HepG2 (cell line): ENCODE results near the gene CRYM. TPM values are rescaled to one million over a fixed set of nuclear protein-coding genes. Genes with fewer than 3 reads are reported as not detected.

Experiments used
- CBX5 ChIP-seq: sonication (generic); formaldehyde crosslinking; IDR thresholded peaks from 2 replicates; pipeline ENCODE4 v1.4.0; 2020; ENCODE audit warnings: missing genetic modification reagents, borderline replicate concordance
- ISL2 ChIP-seq: sonication (generic); formaldehyde crosslinking; IDR thresholded peaks from 2 replicates; pipeline ENCODE4 v1.5.0; 2020; ENCODE audit warnings: missing genetic modification reagents
- PHB2 ChIP-seq: fragments of 450-650 bp; IDR thresholded peaks from 2 replicates; pipeline ENCODE4 v1.6.1; 2018; ENCODE audit not compliant: partially characterized antibody
- POLR2AphosphoS2 ChIP-seq: IDR thresholded peaks from 2 replicates; pipeline ENCODE4 v1.6.1; 2011; ENCODE audit warnings: low read depth, low read length, improper control_type of control experiment
- SOX13 ChIP-seq, 3 experiments: fragments of 450-650 bp in 1 of 3; sonication (generic) in 1 of 3; formaldehyde crosslinking in 1 of 3; IDR thresholded peaks in 2 of 3; conservative IDR thresholded peaks in 1 of 3; 2 replicates each; pipeline versions ENCODE4 v1.5.0 to v1.6.1; 2016 to 2020; ENCODE audit warnings: antibody characterized with exemption in 1 of 3, mild to moderate bottlenecking in 1 of 3, missing compliant biosample characterization in 1 of 3, missing genetic modification reagents in 1 of 3, moderate library complexity in 1 of 3
- ZFP41 ChIP-seq: sonication (generic); formaldehyde crosslinking; IDR thresholded peaks from 2 replicates; pipeline ENCODE4 v1.4.0; 2020; ENCODE audit warnings: mild to moderate bottlenecking, missing genetic modification reagents, borderline replicate concordance
- ZNF329 ChIP-seq: sonication (generic); formaldehyde crosslinking; IDR thresholded peaks from 2 replicates; pipeline ENCODE4 v1.9.0; 2021; ENCODE audit warnings: low read depth, mild to moderate bottlenecking, missing genetic modification reagents
- ZNF430 ChIP-seq: sonication (generic); formaldehyde crosslinking; IDR thresholded peaks from 2 replicates; pipeline ENCODE4 v1.9.0; 2021; ENCODE audit warnings: mild to moderate bottlenecking, missing genetic modification reagents
- ZNF775 ChIP-seq: sonication (generic); formaldehyde crosslinking; IDR thresholded peaks from 2 replicates; pipeline ENCODE4 v1.4.0; 2020; ENCODE audit warnings: missing genetic modification reagents, mild to moderate bottlenecking, moderate library complexity, borderline replicate concordance
- polyA plus RNA-seq, 8 experiments: library from polyadenylated mRNA; depleted of rRNA in 3 of 8; stranded (reverse) in 7 of 8; unstranded in 1 of 8; fragments of >200 nt; fragmentation: Illumina TruSeq in 4 of 8; extraction: Trizol in 4 of 8; gene quantifications; 2 replicates each; pipeline versions ENCODE4 v1.2.1 to v1.2.3, GENCODE V29; 2011 to 2016; ENCODE audit warnings: low read depth in 4 of 8, missing spikeins in 1 of 8, mixed read lengths in 1 of 8; ENCODE audit not compliant: insufficient read depth in 1 of 8
- total RNA-seq, 5 experiments: library from RNA; depleted of rRNA; stranded (reverse); fragments of >200 nt; fragmentation: Illumina TruSeq; extraction: Trizol; gene quantifications; 2 replicates each; pipeline ENCODE4 v1.2.3, GENCODE V29; 2016; ENCODE audit warnings: low read depth in 1 of 5
- TF ChIP-seq, protein P1 (sequence below): IDR thresholded peaks from 2 replicates; pipeline ENCODE4 v1.6.1; 2016; ENCODE audit warnings: low read depth, control low read depth
- TF ChIP-seq, protein P2 (sequence below): sonication (generic); formaldehyde crosslinking; IDR thresholded peaks from 2 replicates; pipeline ENCODE4 v1.5.1; 2020; ENCODE audit warnings: missing genetic modification reagents, mild to moderate bottlenecking, borderline replicate concordance
- TF ChIP-seq, protein P3 (sequence below): sonication (generic); formaldehyde crosslinking; IDR thresholded peaks from 2 replicates; pipeline ENCODE4 v1.4.0; 2020; ENCODE audit warnings: mild to moderate bottlenecking, missing genetic modification reagents, borderline replicate concordance
- TF ChIP-seq, protein P4 (sequence below): sonication (generic); formaldehyde crosslinking; IDR thresholded peaks from 2 replicates; pipeline ENCODE4 v1.5.1; 2020; ENCODE audit warnings: missing genetic modification reagents, mild to moderate bottlenecking, borderline replicate concordance
- TF ChIP-seq, protein P5 (sequence below): IDR thresholded peaks from 2 replicates; pipeline ENCODE4 v1.6.1; 2016

Gene CRYM
- total and polyA plus RNA-seq, 2 of the 13 experiments (the other 11 are each of a cell fraction or from before 2014, with no cell fraction given): 1.9 to 2.2 TPM

DNA sequence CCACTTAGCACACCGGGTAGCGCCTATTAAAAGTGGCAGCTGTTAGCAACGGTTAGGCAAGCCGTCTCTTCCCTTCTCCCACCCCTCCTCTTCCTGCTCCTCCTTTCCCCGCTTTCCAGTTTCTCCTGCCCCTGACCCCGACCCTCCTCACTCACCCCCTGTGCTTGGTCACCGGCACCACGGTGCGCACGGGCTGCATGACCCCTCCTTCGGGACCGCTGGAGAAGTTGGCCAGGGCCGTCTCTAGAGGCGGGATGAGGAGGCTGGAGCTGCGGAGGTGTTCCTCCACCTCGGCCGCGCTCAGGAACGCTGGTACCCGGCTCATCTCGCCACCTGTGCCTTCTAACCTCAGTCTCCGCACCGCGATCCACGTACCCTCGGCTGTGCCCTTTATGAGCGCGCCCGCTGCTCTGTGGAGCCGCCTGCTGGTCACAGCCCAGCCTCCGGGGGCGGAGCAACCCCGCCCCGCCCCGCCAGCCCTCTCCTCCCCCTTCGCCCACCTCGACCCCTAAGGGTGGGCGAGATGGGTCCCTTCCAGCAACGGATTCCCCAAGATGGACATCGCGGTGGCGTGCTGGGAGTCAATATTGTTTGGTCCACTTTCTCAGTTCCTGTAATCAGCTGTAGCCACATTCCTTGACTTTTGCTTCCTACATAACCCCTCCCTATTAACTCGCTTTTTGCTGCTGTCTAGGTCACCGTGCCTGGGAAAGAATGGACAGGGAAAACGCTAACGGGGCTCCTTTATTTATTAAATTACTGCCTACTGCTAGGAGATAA, at the start of gene CRYM (continued):
- TF ChIP-seq ZNF775 (CRISPR knock-in tag): peak; percentile 70; the same call in 1 of the 2 replicates
- TF ChIP-seq, protein P1, sequence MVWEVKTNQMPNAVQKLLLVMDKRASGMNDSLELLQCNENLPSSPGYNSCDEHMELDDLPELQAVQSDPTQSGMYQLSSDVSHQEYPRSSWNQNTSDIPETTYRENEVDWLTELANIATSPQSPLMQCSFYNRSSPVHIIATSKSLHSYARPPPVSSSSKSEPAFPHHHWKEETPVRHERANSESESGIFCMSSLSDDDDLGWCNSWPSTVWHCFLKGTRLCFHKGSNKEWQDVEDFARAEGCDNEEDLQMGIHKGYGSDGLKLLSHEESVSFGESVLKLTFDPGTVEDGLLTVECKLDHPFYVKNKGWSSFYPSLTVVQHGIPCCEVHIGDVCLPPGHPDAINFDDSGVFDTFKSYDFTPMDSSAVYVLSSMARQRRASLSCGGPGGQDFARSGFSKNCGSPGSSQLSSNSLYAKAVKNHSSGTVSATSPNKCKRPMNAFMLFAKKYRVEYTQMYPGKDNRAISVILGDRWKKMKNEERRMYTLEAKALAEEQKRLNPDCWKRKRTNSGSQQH (CRISPR knock-in tag): peak; percentile 76
- TF ChIP-seq POLR2AphosphoS2: no peak
- TF ChIP-seq ZFP41: 0 out of 2 replicates have a peak, but pooled peaks have one; percentile 55
- peak; percentile 74 for TF ChIP-seq ISL2 (CRISPR knock-in tag)
- no peak for TF ChIP-seq ZNF430 (CRISPR knock-in tag)
- TF ChIP-seq, protein P2, sequence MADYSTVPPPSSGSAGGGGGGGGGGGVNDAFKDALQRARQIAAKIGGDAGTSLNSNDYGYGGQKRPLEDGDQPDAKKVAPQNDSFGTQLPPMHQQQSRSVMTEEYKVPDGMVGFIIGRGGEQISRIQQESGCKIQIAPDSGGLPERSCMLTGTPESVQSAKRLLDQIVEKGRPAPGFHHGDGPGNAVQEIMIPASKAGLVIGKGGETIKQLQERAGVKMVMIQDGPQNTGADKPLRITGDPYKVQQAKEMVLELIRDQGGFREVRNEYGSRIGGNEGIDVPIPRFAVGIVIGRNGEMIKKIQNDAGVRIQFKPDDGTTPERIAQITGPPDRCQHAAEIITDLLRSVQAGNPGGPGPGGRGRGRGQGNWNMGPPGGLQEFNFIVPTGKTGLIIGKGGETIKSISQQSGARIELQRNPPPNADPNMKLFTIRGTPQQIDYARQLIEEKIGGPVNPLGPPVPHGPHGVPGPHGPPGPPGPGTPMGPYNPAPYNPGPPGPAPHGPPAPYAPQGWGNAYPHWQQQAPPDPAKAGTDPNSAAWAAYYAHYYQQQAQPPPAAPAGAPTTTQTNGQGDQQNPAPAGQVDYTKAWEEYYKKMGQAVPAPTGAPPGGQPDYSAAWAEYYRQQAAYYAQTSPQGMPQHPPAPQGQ (CRISPR knock-in tag): no peak
- TF ChIP-seq SOX13 (IDR thresholded peaks at IDR 0.05): no peak
- TF ChIP-seq SOX13 (CRISPR knock-in tag; conservative IDR thresholded peaks at IDR 0.05 in 1 of 2, IDR thresholded peaks at IDR 0.05 in 1 of 2): peak in 1 of 2 experiments; percentile 70; a peak in 2 of 4 replicates
- TF ChIP-seq PHB2: no peak
- TF ChIP-seq, protein P3, sequence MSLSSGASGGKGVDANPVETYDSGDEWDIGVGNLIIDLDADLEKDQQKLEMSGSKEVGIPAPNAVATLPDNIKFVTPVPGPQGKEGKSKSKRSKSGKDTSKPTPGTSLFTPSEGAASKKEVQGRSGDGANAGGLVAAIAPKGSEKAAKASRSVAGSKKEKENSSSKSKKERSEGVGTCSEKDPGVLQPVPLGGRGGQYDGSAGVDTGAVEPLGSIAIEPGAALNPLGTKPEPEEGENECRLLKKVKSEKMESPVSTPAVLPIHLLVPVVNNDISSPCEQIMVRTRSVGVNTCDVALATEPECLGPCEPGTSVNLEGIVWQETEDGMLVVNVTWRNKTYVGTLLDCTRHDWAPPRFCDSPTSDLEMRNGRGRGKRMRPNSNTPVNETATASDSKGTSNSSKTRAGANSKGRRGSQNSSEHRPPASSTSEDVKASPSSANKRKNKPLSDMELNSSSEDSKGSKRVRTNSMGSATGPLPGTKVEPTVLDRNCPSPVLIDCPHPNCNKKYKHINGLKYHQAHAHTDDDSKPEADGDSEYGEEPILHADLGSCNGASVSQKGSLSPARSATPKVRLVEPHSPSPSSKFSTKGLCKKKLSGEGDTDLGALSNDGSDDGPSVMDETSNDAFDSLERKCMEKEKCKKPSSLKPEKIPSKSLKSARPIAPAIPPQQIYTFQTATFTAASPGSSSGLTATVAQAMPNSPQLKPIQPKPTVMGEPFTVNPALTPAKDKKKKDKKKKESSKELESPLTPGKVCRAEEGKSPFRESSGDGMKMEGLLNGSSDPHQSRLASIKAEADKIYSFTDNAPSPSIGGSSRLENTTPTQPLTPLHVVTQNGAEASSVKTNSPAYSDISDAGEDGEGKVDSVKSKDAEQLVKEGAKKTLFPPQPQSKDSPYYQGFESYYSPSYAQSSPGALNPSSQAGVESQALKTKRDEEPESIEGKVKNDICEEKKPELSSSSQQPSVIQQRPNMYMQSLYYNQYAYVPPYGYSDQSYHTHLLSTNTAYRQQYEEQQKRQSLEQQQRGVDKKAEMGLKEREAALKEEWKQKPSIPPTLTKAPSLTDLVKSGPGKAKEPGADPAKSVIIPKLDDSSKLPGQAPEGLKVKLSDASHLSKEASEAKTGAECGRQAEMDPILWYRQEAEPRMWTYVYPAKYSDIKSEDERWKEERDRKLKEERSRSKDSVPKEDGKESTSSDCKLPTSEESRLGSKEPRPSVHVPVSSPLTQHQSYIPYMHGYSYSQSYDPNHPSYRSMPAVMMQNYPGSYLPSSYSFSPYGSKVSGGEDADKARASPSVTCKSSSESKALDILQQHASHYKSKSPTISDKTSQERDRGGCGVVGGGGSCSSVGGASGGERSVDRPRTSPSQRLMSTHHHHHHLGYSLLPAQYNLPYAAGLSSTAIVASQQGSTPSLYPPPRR (CRISPR knock-in tag): peak; percentile 58; the same call in 1 of the 2 replicates
- no peak for TF ChIP-seq CBX5 (CRISPR knock-in tag)
- TF ChIP-seq, protein P4, sequence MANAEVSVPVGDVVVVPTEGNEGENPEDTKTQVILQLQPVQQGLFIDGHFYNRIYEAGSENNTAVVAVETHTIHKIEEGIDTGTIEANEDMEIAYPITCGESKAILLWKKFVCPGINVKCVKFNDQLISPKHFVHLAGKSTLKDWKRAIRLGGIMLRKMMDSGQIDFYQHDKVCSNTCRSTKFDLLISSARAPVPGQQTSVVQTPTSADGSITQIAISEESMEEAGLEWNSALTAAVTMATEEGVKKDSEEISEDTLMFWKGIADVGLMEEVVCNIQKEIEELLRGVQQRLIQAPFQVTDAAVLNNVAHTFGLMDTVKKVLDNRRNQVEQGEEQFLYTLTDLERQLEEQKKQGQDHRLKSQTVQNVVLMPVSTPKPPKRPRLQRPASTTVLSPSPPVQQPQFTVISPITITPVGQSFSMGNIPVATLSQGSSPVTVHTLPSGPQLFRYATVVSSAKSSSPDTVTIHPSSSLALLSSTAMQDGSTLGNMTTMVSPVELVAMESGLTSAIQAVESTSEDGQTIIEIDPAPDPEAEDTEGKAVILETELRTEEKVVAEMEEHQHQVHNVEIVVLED (CRISPR knock-in tag): no peak
- no peak for TF ChIP-seq ZNF329 (CRISPR knock-in tag)
- TF ChIP-seq, protein P5, sequence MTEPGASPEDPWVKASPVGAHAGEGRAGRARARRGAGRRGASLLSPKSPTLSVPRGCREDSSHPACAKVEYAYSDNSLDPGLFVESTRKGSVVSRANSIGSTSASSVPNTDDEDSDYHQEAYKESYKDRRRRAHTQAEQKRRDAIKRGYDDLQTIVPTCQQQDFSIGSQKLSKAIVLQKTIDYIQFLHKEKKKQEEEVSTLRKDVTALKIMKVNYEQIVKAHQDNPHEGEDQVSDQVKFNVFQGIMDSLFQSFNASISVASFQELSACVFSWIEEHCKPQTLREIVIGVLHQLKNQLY (CRISPR knock-in tag): no peak
